ENCODE results near the gene VDR.

VDR gene

GRCh38 chr12:47938594-47938993 lies 33.8 kb upstream of the VDR start:
- H3K4me3 ChIP-seq, result no peak overlapping the region
- TF ChIP-seq EZH2 (IDR thresholded peaks at IDR 0.05) (no peak), FOXP2 (optimal IDR thresholded peaks at IDR 0.05; ENCODE audit: control extremely low read depth, extremely low read length, insufficient read depth) (no peak)
- H3K9ac ChIP-seq (ENCODE audit: insufficient read length), result no peak overlapping the region
- no peak overlapping the region for H3K27ac ChIP-seq
- no peaks in the 10 kb centered on the region for H3K9me3 ChIP-seq (ENCODE audit: low read depth, low read length)
- H3K36me3 ChIP-seq (ENCODE audit: insufficient read depth, low read length), result no peaks in the 10 kb centered on the region
- DNase-seq (ENCODE audit: low read depth, low spot score), result no peak

DNA sequence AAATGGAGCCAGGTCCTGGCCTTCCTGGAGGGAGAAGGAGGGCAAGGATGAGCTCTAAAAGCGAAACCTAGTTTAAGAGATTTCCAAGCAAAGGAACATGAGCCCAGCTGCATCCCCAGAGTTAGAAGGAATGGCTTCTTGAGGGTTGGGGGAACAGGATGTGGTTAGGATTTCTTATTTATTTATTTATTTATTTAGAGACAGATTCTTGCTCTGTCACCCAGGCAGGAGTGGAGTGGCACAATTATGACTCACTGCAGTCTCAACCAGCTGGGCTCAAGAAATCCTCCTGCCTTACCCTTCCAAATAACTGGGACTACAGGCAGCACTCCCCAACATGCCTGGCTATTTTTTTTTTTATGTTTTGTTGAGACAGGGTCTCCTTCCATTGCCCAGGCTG lies 33.3 kb upstream of the VDR start:
- H3K4me3 ChIP-seq, result no peak overlapping the region
- H3K9me3 ChIP-seq (ENCODE audit: low read depth, low read length), result no peaks in the 10 kb centered on the region
- H3K36me3 ChIP-seq (ENCODE audit: insufficient read depth, low read length), result no peaks in the 10 kb centered on the region
- TF ChIP-seq FOXP2 (optimal IDR thresholded peaks at IDR 0.05; ENCODE audit: control extremely low read depth, extremely low read length, insufficient read depth) (no peak), EZH2 (IDR thresholded peaks at IDR 0.05) (no peak), POLR2AphosphoS5 (IDR thresholded peaks at IDR 0.05; ENCODE audit: borderline replicate concordance, low read depth, low read length) (no peak)
- no peak overlapping the region for H3K27ac ChIP-seq
- no peak for DNase-seq (ENCODE audit: low read depth, low spot score)
- no peak overlapping the region for H3K9ac ChIP-seq (ENCODE audit: insufficient read length)

- H3K36me3 ChIP-seq (ENCODE audit: insufficient read depth, low read length), result no peaks in the 10 kb centered on the region
- no peak overlapping the region for H3K27ac ChIP-seq
- H3K4me3 ChIP-seq, result no peak overlapping the region
- DNase-seq (ENCODE audit: low read depth, low spot score), result no peak
- no peak overlapping the region for H3K9ac ChIP-seq (ENCODE audit: insufficient read length)
- TF ChIP-seq FOXP2 (optimal IDR thresholded peaks at IDR 0.05; ENCODE audit: control extremely low read depth, extremely low read length, insufficient read depth), result no peak
- no peak for TF ChIP-seq EZH2 (IDR thresholded peaks at IDR 0.05)
- TF ChIP-seq POLR2AphosphoS5 (IDR thresholded peaks at IDR 0.05; ENCODE audit: borderline replicate concordance, low read depth, low read length), result no peak
- H3K9me3 ChIP-seq (ENCODE audit: low read depth, low read length), result no peaks in the 10 kb centered on the region
Measured at GRCh38 chr12:47935184-47935583, 30.4 kb upstream of the VDR start.

- no peak for TF ChIP-seq EZH2 (IDR thresholded peaks at IDR 0.05)
- TF ChIP-seq POLR2AphosphoS5 (IDR thresholded peaks at IDR 0.05; ENCODE audit: borderline replicate concordance, low read depth, low read length), result no peak
- TF ChIP-seq FOXP2 (optimal IDR thresholded peaks at IDR 0.05; ENCODE audit: control extremely low read depth, extremely low read length, insufficient read depth), result no peak
- DNase-seq (ENCODE audit: low read depth, low spot score), result no peak
- no peak overlapping the region for H3K27ac ChIP-seq
- H3K36me3 ChIP-seq (ENCODE audit: insufficient read depth, low read length), result no peaks in the 10 kb centered on the region
- H3K4me3 ChIP-seq, result no peak overlapping the region
- H3K9me3 ChIP-seq (ENCODE audit: low read depth, low read length), result no peaks in the 10 kb centered on the region
- no peak overlapping the region for H3K9ac ChIP-seq (ENCODE audit: insufficient read length)
Measured at GRCh38 chr12:47931187-47931586, 26.4 kb upstream of the VDR start.

DNA sequence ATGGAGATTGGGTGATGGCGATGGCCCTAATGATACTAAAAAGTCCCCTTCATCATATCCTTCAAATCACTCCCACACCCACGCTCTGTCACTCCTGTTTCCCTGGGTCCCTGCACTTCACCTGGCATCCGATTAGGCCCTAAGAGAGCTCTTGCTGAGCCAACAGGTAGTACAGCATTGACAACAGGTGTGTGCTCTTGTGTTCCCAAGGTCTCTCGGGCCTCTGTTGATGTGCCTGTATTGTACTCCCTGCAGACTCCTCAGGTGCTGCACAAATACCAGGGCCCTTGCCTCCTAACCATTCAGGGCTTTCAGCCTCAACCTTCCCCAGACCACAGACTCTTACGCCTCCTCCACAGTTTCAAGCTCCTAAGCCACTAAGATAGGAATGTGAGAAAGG lies 25.8 kb upstream of the VDR start:
- H3K27ac ChIP-seq, result no peak overlapping the region
- no peak overlapping the region for H3K9ac ChIP-seq (ENCODE audit: insufficient read length)
- H3K4me3 ChIP-seq, result no peak overlapping the region
- no peak for TF ChIP-seq EZH2 (IDR thresholded peaks at IDR 0.05)
- TF ChIP-seq FOXP2 (optimal IDR thresholded peaks at IDR 0.05; ENCODE audit: control extremely low read depth, extremely low read length, insufficient read depth), result no peak
- no peak for TF ChIP-seq POLR2AphosphoS5 (IDR thresholded peaks at IDR 0.05; ENCODE audit: borderline replicate concordance, low read depth, low read length)
- H3K36me3 ChIP-seq (ENCODE audit: insufficient read depth, low read length), result no peaks in the 10 kb centered on the region
- H3K9me3 ChIP-seq (ENCODE audit: low read depth, low read length), result no peaks in the 10 kb centered on the region
- DNase-seq (ENCODE audit: low read depth, low spot score), result no peak

DNA sequence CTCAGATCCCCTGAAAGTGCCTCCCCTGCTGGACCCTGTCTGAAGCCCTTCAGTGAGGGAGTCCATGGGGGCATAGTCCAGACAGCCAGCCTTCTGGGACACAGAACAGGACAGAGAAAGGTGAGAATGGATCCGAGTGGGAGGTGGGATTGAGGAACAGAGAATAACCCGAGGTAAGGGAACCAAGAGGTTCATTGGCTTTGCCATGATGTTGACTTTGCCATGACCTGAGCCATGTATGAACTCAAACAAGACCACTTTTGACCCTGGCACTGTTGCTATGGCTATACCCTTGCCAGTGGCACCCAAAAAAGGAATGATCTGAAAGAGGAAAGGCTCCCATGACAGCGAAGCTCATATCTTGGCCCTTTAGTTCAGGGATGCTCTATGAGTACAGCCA lies 22.6 kb upstream of the VDR start:
- no peak for TF ChIP-seq EZH2 (IDR thresholded peaks at IDR 0.05)
- no peak for TF ChIP-seq FOXP2 (optimal IDR thresholded peaks at IDR 0.05; ENCODE audit: control extremely low read depth, extremely low read length, insufficient read depth)
- no peak for TF ChIP-seq POLR2AphosphoS5 (IDR thresholded peaks at IDR 0.05; ENCODE audit: borderline replicate concordance, low read depth, low read length)
- H3K36me3 ChIP-seq (ENCODE audit: insufficient read depth, low read length), result no peaks in the 10 kb centered on the region
- DNase-seq (ENCODE audit: low read depth, low spot score), result no peak
- H3K27ac ChIP-seq, result no peak overlapping the region
- H3K4me3 ChIP-seq, result no peak overlapping the region
- H3K9ac ChIP-seq (ENCODE audit: insufficient read length), result no peak overlapping the region
- H3K9me3 ChIP-seq (ENCODE audit: low read depth, low read length), result no peaks in the 10 kb centered on the region

DNA sequence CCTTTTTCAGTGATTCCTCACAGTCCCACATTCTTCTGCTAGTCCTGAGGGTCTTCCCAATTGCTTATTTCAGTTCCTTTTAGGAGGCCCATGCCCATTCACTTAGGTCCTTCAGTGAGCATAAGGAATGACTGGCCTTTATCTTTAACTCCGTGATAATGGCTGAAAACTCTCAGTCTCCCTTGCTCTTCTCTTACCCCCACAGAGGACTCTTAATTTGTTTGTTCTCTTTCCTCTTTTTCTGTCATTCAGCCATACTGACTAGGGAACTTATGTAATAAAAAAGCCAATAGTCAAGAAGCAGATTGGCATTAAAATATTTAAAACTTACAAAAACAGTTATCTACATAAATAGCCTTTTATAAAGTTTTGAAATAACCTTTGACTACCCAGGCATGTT lies 17.1 kb upstream of the VDR start:
- no peak for DNase-seq (ENCODE audit: low read depth, low spot score)
- no peaks in the 10 kb centered on the region for H3K36me3 ChIP-seq (ENCODE audit: insufficient read depth, low read length)
- no peaks in the 10 kb centered on the region for H3K9me3 ChIP-seq (ENCODE audit: low read depth, low read length)
- TF ChIP-seq POLR2AphosphoS5 (IDR thresholded peaks at IDR 0.05; ENCODE audit: borderline replicate concordance, low read depth, low read length) (no peak), FOXP2 (optimal IDR thresholded peaks at IDR 0.05; ENCODE audit: control extremely low read depth, extremely low read length, insufficient read depth) (no peak), EZH2 (IDR thresholded peaks at IDR 0.05) (no peak)
- H3K27ac ChIP-seq, result no peak overlapping the region
- no peak overlapping the region for H3K4me3 ChIP-seq
- H3K9ac ChIP-seq (ENCODE audit: insufficient read length), result no peak overlapping the region

GRCh38 chr12:47920913-47921312 lies 16.1 kb upstream of the VDR start:
- H3K4me3 ChIP-seq, result no peak overlapping the region
- no peaks in the 10 kb centered on the region for H3K36me3 ChIP-seq (ENCODE audit: insufficient read depth, low read length)
- H3K9me3 ChIP-seq (ENCODE audit: low read depth, low read length), result no peaks in the 10 kb centered on the region
- no peak overlapping the region for H3K9ac ChIP-seq (ENCODE audit: insufficient read length)
- DNase-seq (ENCODE audit: low read depth, low spot score), result no peak
- no peak overlapping the region for H3K27ac ChIP-seq
- TF ChIP-seq POLR2AphosphoS5 (IDR thresholded peaks at IDR 0.05; ENCODE audit: borderline replicate concordance, low read depth, low read length) (no peak), FOXP2 (optimal IDR thresholded peaks at IDR 0.05; ENCODE audit: control extremely low read depth, extremely low read length, insufficient read depth) (no peak), EZH2 (IDR thresholded peaks at IDR 0.05) (no peak)

GRCh38 chr12:47913081-47913480 lies 8.3 kb upstream of the VDR start:
- DNase-seq (ENCODE audit: low read depth, low spot score), result no peak
- TF ChIP-seq POLR2AphosphoS5 (IDR thresholded peaks at IDR 0.05; ENCODE audit: borderline replicate concordance, low read depth, low read length), result no peak
- no peak for TF ChIP-seq EZH2 (IDR thresholded peaks at IDR 0.05)
- TF ChIP-seq FOXP2 (optimal IDR thresholded peaks at IDR 0.05; ENCODE audit: control extremely low read depth, extremely low read length, insufficient read depth), result no peak
- H3K27ac ChIP-seq, result no peak overlapping the region
- no peaks in the 10 kb centered on the region for H3K36me3 ChIP-seq (ENCODE audit: insufficient read depth, low read length)
- H3K9ac ChIP-seq (ENCODE audit: insufficient read length), result no peak overlapping the region
- no peaks in the 10 kb centered on the region for H3K9me3 ChIP-seq (ENCODE audit: low read depth, low read length)
- no peak overlapping the region for H3K4me3 ChIP-seq
